Spleen (tissue), 7 donors: Measurements from ENCODE around the gene HLA-DRA.

Experiments used
- POLR2AphosphoS5 ChIP-seq, 3 donors: sonication (generic); formaldehyde crosslinking; IDR thresholded peaks; one replicate each; pipeline ENCODE4 v1.5.1; 2017; ENCODE audit warnings: antibody characterized with exemption in 3 of 3
- TF ChIP-seq, protein P1 (sequence below), 11 experiments: fragments of 200-600 bp in 7 of 11; fragments of 450-650 bp in 4 of 11; sonication (generic) in 4 of 11; IDR thresholded peaks in 8 of 11; conservative IDR thresholded peaks in 3 of 11; 1 replicate in 7 of 11; 2 replicates in 4 of 11; pipeline versions ENCODE4 v1.4.0 to v1.8.0; 2016 to 2021; ENCODE audit warnings: antibody characterized with exemption in 11 of 11, inconsistent platforms in 4 of 11, mild to moderate bottlenecking in 1 of 11
- donor health status: DM: no; HTN: no; CAD: no; lungs with moderate emphysema.
- donor health status: DM: no; HTN: no; CAD: no.
- donor health status: DM: no; HTN: no; CAD: no.

DNA sequence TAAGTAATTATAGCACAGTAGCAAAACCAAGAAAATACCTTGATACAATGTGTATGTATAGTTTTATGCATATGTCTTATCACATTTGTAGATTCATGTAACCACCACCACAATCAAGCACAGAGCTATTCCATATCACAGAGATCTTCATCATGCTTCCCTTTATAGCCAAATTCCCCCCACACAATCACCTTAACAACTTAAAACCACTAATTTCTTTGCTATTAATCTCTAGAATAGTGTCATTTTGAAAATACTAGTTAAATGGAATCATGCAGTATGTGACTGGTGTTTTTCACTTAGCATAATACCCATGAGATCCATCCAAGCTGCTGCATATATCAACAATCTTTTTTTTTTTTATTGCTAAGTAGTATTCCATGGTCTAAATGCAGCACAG lies 8.2 kb downstream of the HLA-DRA start:
- TF ChIP-seq, protein P1, sequence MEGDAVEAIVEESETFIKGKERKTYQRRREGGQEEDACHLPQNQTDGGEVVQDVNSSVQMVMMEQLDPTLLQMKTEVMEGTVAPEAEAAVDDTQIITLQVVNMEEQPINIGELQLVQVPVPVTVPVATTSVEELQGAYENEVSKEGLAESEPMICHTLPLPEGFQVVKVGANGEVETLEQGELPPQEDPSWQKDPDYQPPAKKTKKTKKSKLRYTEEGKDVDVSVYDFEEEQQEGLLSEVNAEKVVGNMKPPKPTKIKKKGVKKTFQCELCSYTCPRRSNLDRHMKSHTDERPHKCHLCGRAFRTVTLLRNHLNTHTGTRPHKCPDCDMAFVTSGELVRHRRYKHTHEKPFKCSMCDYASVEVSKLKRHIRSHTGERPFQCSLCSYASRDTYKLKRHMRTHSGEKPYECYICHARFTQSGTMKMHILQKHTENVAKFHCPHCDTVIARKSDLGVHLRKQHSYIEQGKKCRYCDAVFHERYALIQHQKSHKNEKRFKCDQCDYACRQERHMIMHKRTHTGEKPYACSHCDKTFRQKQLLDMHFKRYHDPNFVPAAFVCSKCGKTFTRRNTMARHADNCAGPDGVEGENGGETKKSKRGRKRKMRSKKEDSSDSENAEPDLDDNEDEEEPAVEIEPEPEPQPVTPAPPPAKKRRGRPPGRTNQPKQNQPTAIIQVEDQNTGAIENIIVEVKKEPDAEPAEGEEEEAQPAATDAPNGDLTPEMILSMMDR (IDR thresholded peaks at IDR 0.05 in 8 of 11, conservative IDR thresholded peaks at IDR 0.05 in 3 of 11): no peak
- no peak for TF ChIP-seq POLR2AphosphoS5 (IDR thresholded peaks at IDR 0.05)
